ENCODE data around the gene IGF1. TPM values are rescaled to one million over a fixed set of nuclear protein-coding genes. Genes with fewer than 3 reads are reported as not detected.
"Not testable (repeated sequence)": the region's sequence is repeated elsewhere in the genome, so short reads cannot be mapped to it uniquely, and the experiment has no call there.

Gene IGF1
- polyA plus RNA-seq, 1 donor = 21.8 TPM

DNA sequence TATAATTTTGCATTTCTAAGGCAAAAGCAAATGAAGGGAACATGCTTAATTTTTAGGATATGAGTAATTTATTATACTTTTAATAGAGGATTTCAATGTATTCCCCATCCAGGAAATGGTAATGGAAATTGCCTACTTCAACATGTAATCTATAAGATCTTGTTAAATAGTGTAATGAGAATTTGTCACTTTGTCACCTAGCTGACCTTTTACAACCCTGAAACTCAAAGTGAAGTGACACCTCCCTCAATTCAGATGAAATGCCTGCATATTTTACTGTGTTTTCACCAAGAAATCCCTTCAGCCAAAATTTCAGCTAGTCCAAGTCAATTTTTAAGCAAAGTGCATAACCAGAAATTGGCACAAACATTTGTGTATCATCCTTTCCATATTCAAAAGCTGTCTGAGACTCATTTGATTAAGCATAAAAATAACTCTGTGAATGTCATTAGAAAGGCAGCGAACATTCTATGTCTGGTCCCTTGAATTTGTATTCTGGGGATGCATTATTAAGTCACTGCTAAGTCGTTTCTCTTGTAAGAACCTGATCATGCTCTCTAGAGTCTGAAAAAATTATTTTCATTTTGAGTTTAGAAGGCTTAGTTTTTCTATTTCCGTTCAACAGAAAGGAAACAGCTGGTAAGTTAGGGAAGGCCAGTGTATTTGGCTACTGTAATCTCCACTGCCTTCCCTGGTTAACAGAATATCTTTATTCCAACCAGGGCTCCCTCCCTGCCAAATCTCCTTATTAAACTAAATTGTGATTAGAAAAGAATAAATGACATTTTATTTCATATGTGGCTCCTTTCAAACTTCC, 100.8 kb downstream of the IGF1 start:
- peak; percentile 34 for DNase-seq

GRCh38 chr12:102376781-102377180, 103.6 kb downstream of the IGF1 start:
- no peak for DNase-seq

DNA sequence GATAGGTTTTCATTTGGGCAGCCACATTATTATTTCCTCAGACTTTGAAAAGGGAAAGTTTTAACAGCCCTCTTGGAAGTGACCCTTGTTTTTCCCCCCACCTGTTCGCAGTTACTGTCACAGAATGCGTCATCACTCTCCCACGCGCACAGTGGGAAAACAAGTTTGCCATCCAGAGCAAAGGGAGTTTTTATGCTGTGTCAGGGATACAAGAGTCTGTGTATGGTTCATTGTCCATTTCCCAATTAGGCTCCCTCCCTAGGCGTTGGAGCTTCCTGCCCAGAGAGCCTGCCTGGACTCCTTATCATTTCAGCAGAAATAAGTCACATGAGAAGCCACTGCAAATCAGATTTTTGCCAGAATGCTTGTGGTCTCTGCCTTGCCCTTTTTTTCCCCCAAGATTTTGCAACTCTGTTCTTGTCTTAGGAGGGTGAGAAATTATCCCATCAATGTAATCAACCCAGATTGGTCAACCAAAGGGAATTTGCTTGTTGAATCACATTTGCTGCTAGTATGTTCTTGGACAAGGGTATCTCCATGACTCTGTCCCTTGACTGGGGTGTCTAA, 104.1 kb downstream of the IGF1 start:
- DNase-seq = peak; percentile 34

DNA sequence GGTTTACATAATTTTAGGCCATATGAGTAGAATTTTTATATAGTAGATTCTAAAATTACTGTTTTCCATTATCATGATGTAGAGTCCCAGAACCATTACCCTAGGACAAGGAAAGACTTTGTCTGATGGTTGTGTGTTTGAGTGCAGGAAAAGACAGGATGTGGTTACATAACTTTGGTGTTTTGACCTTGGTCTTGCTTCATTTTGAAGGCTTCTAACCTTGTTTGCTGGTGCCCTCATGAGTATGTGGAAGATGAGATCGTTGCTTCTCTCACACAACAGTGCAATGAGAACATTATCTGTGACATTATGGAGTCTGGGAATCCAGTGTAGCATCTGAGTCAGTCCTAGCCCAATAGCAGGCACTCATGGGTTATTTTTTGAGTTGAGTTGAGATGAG, 106.2 kb downstream of the IGF1 start:
- DNase-seq = no peak

GRCh38 chr12:102372087-102372486, 108.3 kb downstream of the IGF1 start:
- no peak for DNase-seq

DNA sequence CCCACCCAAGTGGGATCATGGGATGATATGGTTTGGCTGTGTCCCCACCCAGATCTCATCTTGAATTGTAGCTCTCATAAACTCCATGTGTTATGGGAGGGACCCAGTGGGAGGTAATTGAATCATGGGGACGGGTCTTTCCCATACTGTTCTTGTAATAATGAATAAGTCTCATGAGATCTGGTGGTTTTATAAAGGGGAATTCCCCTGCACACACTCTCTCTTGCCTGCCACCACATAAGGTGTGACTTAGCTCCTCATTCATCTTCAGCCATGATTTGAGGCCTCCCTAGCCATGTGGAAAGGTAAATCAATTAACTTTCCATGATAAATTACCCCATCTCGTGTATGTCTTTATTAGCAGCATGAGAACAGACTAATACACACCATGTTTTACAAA, 109.2 kb downstream of the IGF1 start:
- no peak for DNase-seq

DNA sequence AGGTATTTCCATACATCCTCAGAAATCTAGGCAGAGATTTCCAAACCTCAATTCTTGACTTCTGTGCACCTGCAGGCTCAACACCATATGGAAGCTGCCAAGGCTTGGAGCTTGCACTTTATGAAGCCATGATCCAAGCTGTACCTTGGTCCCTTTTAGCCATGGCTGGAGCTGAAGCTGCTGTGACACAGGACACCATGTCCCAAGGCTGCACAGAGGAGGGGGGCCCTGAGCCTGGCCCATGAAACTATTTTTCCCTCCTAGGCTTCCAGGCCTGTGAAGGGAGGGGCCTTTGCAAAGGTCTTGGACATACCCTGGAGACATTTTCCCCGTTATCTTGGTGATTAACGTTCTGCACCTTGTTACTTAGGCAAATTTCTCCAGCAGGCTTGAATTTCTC, 110.5 kb downstream of the IGF1 start:
- no peak for DNase-seq

- DNase-seq = no peak
Measured at GRCh38 chr12:102365365-102365764, 115.0 kb downstream of the IGF1 start.

DNA sequence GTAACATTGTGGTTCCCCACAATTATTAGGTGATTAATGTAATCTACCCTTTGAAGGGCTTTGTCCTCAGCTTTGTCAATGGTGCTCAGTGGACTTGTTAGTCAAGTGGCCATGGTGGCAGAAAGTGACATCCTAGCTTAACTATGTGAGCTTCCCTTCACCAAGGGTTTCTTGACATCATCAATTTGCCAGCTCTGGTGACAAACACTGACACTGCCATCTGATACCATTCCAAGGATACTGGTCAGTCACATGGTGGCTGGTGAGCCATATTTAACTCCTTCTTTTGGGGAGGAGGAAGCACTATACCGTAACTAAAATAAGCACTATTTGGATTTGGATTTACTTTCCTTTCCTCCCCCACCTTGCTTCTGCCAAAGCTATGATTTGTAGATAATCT, 115.7 kb downstream of the IGF1 start:
- no peak for DNase-seq

GRCh38 chr12:102356690-102357089, 123.7 kb downstream of the IGF1 start:
- no peak for DNase-seq

GRCh38 chr12:102354281-102354680, 126.1 kb downstream of the IGF1 start:
- not testable (repeated sequence) for DNase-seq

DNA sequence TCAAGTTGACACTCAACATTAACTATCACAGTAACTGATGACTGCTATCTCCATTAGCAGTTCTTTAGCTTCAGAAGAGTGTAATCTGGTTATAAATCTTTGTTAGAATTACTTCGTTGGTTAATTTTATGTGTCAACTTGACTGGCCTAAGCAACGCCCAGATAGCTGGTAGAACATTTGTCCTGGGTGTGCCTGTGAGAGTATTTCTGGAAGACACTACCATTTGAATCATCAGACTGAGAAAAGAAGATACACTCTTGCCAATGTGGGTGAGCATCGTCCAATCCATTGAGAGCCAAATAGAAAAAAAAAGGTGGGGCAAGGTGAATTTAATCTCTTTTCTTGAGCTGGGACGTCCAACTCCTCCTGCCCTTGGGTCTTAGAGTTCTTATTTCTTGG, 129.0 kb downstream of the IGF1 start:
- DNase-seq = no peak

GRCh38 chr12:102350070-102350469, 130.3 kb downstream of the IGF1 start:
- DNase-seq = no peak

GRCh38 chr12:102349079-102349478, 131.3 kb downstream of the IGF1 start:
- DNase-seq = no peak

GRCh38 chr12:102347811-102348210, 132.6 kb downstream of the IGF1 start:
- DNase-seq = no peak

All from hindlimb muscle (tissue), 1 donor.